Endothelial cell of umbilical vein (primary cell): ENCODE measurements around the gene ELAVL1.

Experiments used
- CTCF ChIP-seq, 2 donors: IDR thresholded peaks; 1 replicate in 1 of 2; 2 replicates in 1 of 2; pipeline ENCODE4 v1.5.1; 2011; ENCODE audit warnings: low read length in 2 of 2, mild to moderate bottlenecking in 2 of 2, moderate library complexity in 2 of 2, control low read depth in 1 of 2, inconsistent platforms in 1 of 2, low read depth in 1 of 2; ENCODE audit not compliant: insufficient read depth in 1 of 2; ENCODE audit errors: extremely low read depth in 1 of 2
- EZH2 ChIP-seq: IDR thresholded peaks from 2 replicates; pipeline ENCODE4 v1.6.1; 2012; ENCODE audit warnings: borderline replicate concordance, low read depth, mild to moderate bottlenecking, moderate library complexity, low read length, inconsistent platforms; ENCODE audit not compliant: severe bottlenecking
- POLR2A ChIP-seq: IDR thresholded peaks from 2 replicates; pipeline ENCODE4 v1.6.1; 2012; ENCODE audit warnings: low read depth, mild to moderate bottlenecking, control low read depth, low read length
- POLR2AphosphoS5 ChIP-seq: IDR thresholded peaks from 2 replicates; pipeline ENCODE4 v1.6.1; 2012; ENCODE audit warnings: low read depth, mild to moderate bottlenecking, control low read depth, low read length, moderate library complexity; ENCODE audit not compliant: insufficient read depth

- TF ChIP-seq CTCF (IDR thresholded peaks at IDR 0.05; ENCODE audit: extremely low read depth in 1 of 2, insufficient read depth in 1 of 2, low read depth in 1 of 2, low read length in 2 of 2) (no peak), EZH2 (no peak), POLR2A (no peak), POLR2AphosphoS5 (no peak)
Observed at GRCh38 chr19:7999376-7999775, 6.1 kb downstream of the ELAVL1 start.
